ENCODE results near the gene FBXO10. TPM values are rescaled to one million over a fixed set of nuclear protein-coding genes. Genes with fewer than 3 reads are reported as not detected.

The FBXO10 gene
- total RNA-seq, 4 donors from 2014 or later = 4.2 to 16.5 (median 6.8) TPM

DNA sequence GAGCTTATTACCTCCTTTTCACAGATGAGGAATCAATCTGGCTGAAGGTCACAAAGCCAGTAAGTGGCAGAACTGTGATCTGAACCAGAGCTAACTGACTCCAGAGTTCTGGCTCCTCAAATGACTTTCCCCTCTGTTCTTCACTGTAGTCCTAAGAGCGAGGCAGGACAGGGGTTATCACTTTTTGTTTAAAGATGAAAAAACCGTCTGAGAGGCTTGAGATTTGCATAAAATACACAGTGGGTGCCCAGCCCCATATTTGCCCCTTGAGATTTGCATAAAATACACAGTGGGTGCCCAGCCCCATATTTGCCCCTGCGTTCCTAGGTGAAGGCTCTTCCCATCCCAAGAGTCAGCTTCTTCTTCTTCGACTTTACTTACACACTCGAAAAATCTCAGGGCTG, 667 bp downstream of the FBXO10 start:
- Histone ChIP-seq H3K4me1 (peaks cover 12 to 36% (median 25%) of the 10 kb centered on the region in 4 donors), H3K27ac (peak overlapping the region; percentile 86 to 95 (median 92)), H3K9me3 (no peaks in the 10 kb centered on the region), H3K4me3 (peak overlapping the region; percentile 84 to 92 (median 88)), H3K36me3 (no peaks in the 10 kb centered on the region), H3K27me3 (no peaks in the 10 kb centered on the region)
- in situ Hi-C loops (cut with MboI; ENCODE audit: low pct_ligation_motif_present in 1 of 4, low pct_unique_long_range_greater_than_20kb in 1 of 4, low sequenced_read_pairs in 3 of 4) (loop anchor here in 1 of 4 donors (25.0 kb wide), 3 partner anchors 212 to 487 kb away; partner anchors contain the start of genes EXOSC3, SHB and SLC25A51), intact Hi-C loops (cut with DNase I; ENCODE audit: low total_unique reads) (no loop called here)
- peak; percentile 35 for DNase-seq
- 5% methylated on average over 5 of the region's 5 CpGs; no CpG with 5 or more reads in 1 of the 2 donors for WGBS, 2 donors (ENCODE audit: low coverage in 1 of 2)
- TF ChIP-seq, protein P1, sequence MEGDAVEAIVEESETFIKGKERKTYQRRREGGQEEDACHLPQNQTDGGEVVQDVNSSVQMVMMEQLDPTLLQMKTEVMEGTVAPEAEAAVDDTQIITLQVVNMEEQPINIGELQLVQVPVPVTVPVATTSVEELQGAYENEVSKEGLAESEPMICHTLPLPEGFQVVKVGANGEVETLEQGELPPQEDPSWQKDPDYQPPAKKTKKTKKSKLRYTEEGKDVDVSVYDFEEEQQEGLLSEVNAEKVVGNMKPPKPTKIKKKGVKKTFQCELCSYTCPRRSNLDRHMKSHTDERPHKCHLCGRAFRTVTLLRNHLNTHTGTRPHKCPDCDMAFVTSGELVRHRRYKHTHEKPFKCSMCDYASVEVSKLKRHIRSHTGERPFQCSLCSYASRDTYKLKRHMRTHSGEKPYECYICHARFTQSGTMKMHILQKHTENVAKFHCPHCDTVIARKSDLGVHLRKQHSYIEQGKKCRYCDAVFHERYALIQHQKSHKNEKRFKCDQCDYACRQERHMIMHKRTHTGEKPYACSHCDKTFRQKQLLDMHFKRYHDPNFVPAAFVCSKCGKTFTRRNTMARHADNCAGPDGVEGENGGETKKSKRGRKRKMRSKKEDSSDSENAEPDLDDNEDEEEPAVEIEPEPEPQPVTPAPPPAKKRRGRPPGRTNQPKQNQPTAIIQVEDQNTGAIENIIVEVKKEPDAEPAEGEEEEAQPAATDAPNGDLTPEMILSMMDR (IDR thresholded peaks at IDR 0.05) = no peak
- TF ChIP-seq POLR2A (IDR thresholded peaks at IDR 0.05) = no peak
- no peak for TF ChIP-seq EP300 (IDR thresholded peaks at IDR 0.05; ENCODE audit: low read depth)
- TF ChIP-seq POLR2AphosphoS5 (IDR thresholded peaks at IDR 0.05) = no peak

DNA sequence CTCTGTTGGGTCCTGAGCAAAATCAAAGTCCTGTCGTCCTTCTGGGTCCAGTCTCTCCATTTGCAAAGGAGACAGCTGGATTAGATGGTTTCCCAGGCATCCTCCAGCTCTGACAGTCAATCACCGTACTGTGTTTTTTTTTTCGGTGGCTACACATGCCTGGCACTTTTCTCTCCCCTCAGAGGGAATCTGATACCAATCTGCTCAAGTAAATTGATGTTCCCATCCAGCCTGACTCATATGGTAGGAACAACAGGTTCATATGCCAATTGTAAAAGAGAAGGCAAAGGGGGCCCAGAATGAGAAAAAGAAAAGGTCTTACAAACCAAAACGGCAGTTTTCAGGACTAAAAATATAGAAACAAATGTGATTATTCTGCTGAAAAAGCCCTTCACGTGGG, 1.2 kb downstream of the FBXO10 start:
- intact Hi-C loops (cut with DNase I; ENCODE audit: low total_unique reads) = no loop called here
- H3K27me3 ChIP-seq = no peaks in the 10 kb centered on the region
- 14 to 37% methylated on average over 2 to 5 of the region's 5 CpGs for WGBS, 2 donors (ENCODE audit: low coverage in 1 of 2)
- H3K36me3 ChIP-seq = no peaks in the 10 kb centered on the region
- peaks cover 12 to 36% (median 25%) of the 10 kb centered on the region in 4 donors for H3K4me1 ChIP-seq
- peak overlapping the region; percentile 86 to 95 (median 92) for H3K27ac ChIP-seq
- H3K4me3 ChIP-seq = peak overlapping the region in 3 of 4 donors; percentile 84 to 92 (median 90)
- in situ Hi-C loops (cut with MboI; ENCODE audit: low pct_ligation_motif_present in 1 of 4, low pct_unique_long_range_greater_than_20kb in 1 of 4, low sequenced_read_pairs in 3 of 4) = loop anchor here in 1 of 4 donors (25.0 kb wide), 3 partner anchors 212 to 487 kb away; partner anchors contain the start of genes EXOSC3, SHB and SLC25A51
- TF ChIP-seq EP300 (IDR thresholded peaks at IDR 0.05; ENCODE audit: low read depth) = no peak
- TF ChIP-seq POLR2A (IDR thresholded peaks at IDR 0.05) = no peak
- TF ChIP-seq POLR2AphosphoS5 (IDR thresholded peaks at IDR 0.05) = no peak
- TF ChIP-seq, protein P1 (IDR thresholded peaks at IDR 0.05) = no peak
- no peaks in the 10 kb centered on the region for H3K9me3 ChIP-seq
- no peak for DNase-seq

DNA sequence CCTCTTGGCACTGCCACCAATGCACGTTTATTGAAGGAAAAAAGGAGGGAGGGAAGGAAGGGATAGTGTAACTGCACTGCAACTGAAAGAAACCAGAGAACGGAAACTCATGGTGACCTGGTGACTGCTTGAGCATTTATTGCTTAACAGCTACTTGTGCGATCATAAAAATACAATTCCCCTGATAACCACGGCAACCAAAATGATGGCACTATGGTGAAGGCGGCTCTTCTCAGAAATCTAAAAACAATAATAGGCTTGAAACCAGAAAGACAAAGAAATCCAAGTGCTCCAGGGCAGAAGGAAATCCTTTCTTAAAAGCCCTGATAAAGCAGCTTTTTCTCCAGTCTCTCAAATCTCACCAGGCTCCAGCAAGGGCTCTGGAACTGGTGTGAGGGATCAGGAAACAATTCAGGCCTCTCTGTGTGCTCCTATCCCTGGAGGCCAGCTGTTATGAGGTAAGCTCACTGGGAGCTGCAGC, 1.9 kb downstream of the FBXO10 start:
- in situ Hi-C loops (cut with MboI; ENCODE audit: low pct_ligation_motif_present in 1 of 4, low pct_unique_long_range_greater_than_20kb in 1 of 4, low sequenced_read_pairs in 3 of 4) (no loop called here), intact Hi-C loops (cut with DNase I; ENCODE audit: low total_unique reads) (loop anchor here (5.0 kb wide), 1 partner anchor 82 kb away; no protein-coding TSS in a partner anchor)
- Histone ChIP-seq H3K4me3 (peak overlapping the region in 1 of 4 donors; percentile 84), H3K27me3 (no peaks in the 10 kb centered on the region), H3K4me1 (peaks cover 12 to 36% (median 25%) of the 10 kb centered on the region in 4 donors), H3K27ac (peak overlapping the region; percentile 86 to 95 (median 92)), H3K36me3 (no peaks in the 10 kb centered on the region), H3K9me3 (no peaks in the 10 kb centered on the region)
- 12 to 36% methylated on average over 5 of the region's 5 CpGs for WGBS, 2 donors (ENCODE audit: low coverage in 1 of 2)
- TF ChIP-seq POLR2AphosphoS5 (IDR thresholded peaks at IDR 0.05) = no peak
- DNase-seq = no peak

DNA sequence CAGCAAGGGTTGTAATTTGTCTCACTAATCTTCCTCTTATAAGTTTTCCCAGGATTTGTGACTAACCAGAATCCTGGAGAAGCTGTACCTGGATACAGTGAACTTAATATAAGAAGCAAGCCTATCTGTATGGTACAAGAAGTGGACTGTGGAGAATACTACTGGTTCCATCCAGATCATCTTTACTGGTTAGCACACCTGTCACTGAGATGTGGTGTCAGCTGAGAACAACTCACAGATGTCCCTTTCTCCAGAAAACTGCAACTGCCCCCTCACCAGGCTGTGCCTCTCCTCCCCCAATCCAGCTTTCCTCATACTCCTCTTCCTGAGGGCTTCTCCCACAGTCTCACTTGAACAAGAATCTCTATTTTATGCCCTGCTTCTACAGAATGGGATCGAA, 4.9 kb downstream of the FBXO10 start:
- Histone ChIP-seq H3K4me1 (peaks cover 12 to 27% (median 19%) of the 10 kb centered on the region in 4 donors), H3K27ac (no peak overlapping the region), H3K36me3 (no peaks in the 10 kb centered on the region), H3K4me3 (no peak overlapping the region), H3K9me3 (no peaks in the 10 kb centered on the region), H3K27me3 (no peaks in the 10 kb centered on the region)
- DNase-seq = no peak
- TF ChIP-seq POLR2AphosphoS5 (IDR thresholded peaks at IDR 0.05) (no peak), EP300 (IDR thresholded peaks at IDR 0.05; ENCODE audit: low read depth) (no peak), POLR2A (IDR thresholded peaks at IDR 0.05) (no peak)
- TF ChIP-seq, protein P1 (IDR thresholded peaks at IDR 0.05) = no peak
- WGBS, 2 donors (ENCODE audit: low coverage in 1 of 2) = 83 to 96% methylated on average over 1 of the region's 1 CpG
- intact Hi-C loops (cut with DNase I; ENCODE audit: low total_unique reads) = loop anchor here (5.0 kb wide), 1 partner anchor 79 kb away; no protein-coding TSS in a partner anchor
- in situ Hi-C loops (cut with MboI; ENCODE audit: low pct_ligation_motif_present in 1 of 4, low pct_unique_long_range_greater_than_20kb in 1 of 4, low sequenced_read_pairs in 3 of 4) = no loop called here
